ENCODE results near the gene GALNT15.

DNA sequence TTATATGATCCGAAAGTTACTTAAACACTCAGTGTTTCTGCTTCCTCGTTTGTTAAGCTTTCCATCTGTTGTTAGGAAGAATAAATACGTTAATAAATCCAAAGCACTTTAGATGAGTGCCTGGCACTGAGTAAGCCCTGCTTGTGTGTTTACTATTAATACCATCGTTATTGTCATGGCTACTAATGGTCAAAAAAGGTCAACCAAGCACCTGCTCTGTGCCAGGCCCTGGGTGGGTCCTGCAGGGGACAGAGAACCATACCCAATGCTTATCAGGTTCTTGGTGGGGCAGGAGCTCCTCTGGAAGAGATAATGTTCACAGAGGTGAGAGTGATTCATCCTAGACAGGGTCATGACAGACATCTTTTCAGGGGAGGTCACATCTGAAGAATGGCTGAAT lies 39.9 kb downstream of the GALNT15 start:
- TF ChIP-seq, protein P1, sequence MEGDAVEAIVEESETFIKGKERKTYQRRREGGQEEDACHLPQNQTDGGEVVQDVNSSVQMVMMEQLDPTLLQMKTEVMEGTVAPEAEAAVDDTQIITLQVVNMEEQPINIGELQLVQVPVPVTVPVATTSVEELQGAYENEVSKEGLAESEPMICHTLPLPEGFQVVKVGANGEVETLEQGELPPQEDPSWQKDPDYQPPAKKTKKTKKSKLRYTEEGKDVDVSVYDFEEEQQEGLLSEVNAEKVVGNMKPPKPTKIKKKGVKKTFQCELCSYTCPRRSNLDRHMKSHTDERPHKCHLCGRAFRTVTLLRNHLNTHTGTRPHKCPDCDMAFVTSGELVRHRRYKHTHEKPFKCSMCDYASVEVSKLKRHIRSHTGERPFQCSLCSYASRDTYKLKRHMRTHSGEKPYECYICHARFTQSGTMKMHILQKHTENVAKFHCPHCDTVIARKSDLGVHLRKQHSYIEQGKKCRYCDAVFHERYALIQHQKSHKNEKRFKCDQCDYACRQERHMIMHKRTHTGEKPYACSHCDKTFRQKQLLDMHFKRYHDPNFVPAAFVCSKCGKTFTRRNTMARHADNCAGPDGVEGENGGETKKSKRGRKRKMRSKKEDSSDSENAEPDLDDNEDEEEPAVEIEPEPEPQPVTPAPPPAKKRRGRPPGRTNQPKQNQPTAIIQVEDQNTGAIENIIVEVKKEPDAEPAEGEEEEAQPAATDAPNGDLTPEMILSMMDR (IDR thresholded peaks at IDR 0.05; ENCODE audit: low read depth, low read length): no peak
- TF ChIP-seq EZH2phosphoT487 (IDR thresholded peaks at IDR 0.05; ENCODE audit: low read depth): no peak
